Endothelial cell of umbilical vein (primary cell): Measurements from ENCODE around the gene KLF16. TPM values are rescaled to one million over a fixed set of nuclear protein-coding genes. Genes with fewer than 3 reads are reported as not detected.

Source experiments
- BruUV-seq: library from RNA; stranded (reverse); fragments of 400-500 nt; replicated peaks from 2 replicates; lab custom pipeline; 2021; lab: Mats Ljungman, UMichigan
- CTCF ChIA-PET: fragments of 300-600, 350-600 bp; sonication (Branson Sonifier 250); formaldehyde crosslinking; loops from one replicate; lab custom pipeline; 2021; ENCODE audit warnings: antibody characterized with exemption, inconsistent platforms; lab: Charles Lee
- POLR2A ChIA-PET: fragments of 300-600, 350-600 bp; sonication (Branson Sonifier 250); formaldehyde crosslinking; loops from one replicate; lab custom pipeline; 2021; ENCODE audit warnings: antibody characterized with exemption, inconsistent platforms; lab: Charles Lee
- DNase-seq: peaks from one replicate; pipeline ENCODE4 v3.0.0-alpha.2; 2011; ENCODE audit warnings: low read depth, low spot score
- FAIRE-seq: peaks from 2 replicates; lab custom pipeline; 2011; peaks lifted over from hg19 to GRCh38; lab: Jason Lieb, UNC
- H2AFZ ChIP-seq: 2 replicates; pipeline ENCODE4 v1.6.0; 2012; ENCODE audit warnings: low read depth, low read length, control low read depth, inconsistent platforms
- H3K27ac ChIP-seq: 2 replicates; pipeline ENCODE4 v1.5.1; 2011; ENCODE audit warnings: low read depth, mild to moderate bottlenecking, control low read depth, low read length, moderate library complexity; ENCODE audit not compliant: insufficient read depth
- H3K27me3 ChIP-seq, 2 experiments: 2 replicates each; pipeline versions ENCODE4 v1.6.0 to v1.6.1; 2011; ENCODE audit warnings: low read length in 2 of 2, mixed read lengths in 1 of 2; ENCODE audit not compliant: control insufficient read depth in 2 of 2, insufficient read depth in 2 of 2
- H3K36me3 ChIP-seq, 2 experiments: 2 replicates in 1 of 2; 3 replicates in 1 of 2; pipeline ENCODE4 v1.5.1; 2011; ENCODE audit warnings: low read length in 2 of 2, mild to moderate bottlenecking in 1 of 2, moderate library complexity in 1 of 2; ENCODE audit not compliant: control insufficient read depth in 2 of 2, insufficient read depth in 2 of 2; ENCODE audit errors: extremely low read depth in 1 of 2
- H3K4me1 ChIP-seq: 3 replicates; pipeline ENCODE4 v1.5.1; 2011; ENCODE audit warnings: mild to moderate bottlenecking, low read length; ENCODE audit not compliant: control insufficient read depth, insufficient read depth; ENCODE audit errors: extremely low read depth
- H3K4me2 ChIP-seq: 2 replicates; pipeline ENCODE4 v1.6.1; 2011; ENCODE audit warnings: low read length, control low read depth, mixed read lengths; ENCODE audit not compliant: insufficient read depth
- H3K4me3 ChIP-seq, 3 experiments: fragments of 200-600 bp in 1 of 3; sonication (generic), shearing (Covaris generic) in 1 of 3; replicated peaks in 1 of 3; 2 replicates each; pipeline ENCODE4 v1.5.1; 2011 to 2016; ENCODE audit warnings: control low read depth in 3 of 3, low read length in 3 of 3, mild to moderate bottlenecking in 2 of 3, inconsistent platforms in 1 of 3, low read depth in 1 of 3, moderate library complexity in 1 of 3; ENCODE audit not compliant: insufficient read depth in 1 of 3
- H3K79me2 ChIP-seq: 2 replicates; pipeline ENCODE4 v1.6.0; 2012; ENCODE audit warnings: low read length, inconsistent platforms; ENCODE audit not compliant: control insufficient read depth, insufficient read depth
- H3K9ac ChIP-seq: replicated peaks from 2 replicates; pipeline ENCODE3; 2011; ENCODE audit warnings: low read length, control low read depth; ENCODE audit not compliant: insufficient read depth; ENCODE audit errors: extremely low read depth
- H3K9me1 ChIP-seq: replicated peaks from 3 replicates; pipeline ENCODE4 v1.6.0; 2011; ENCODE audit warnings: mild to moderate bottlenecking, low read length; ENCODE audit not compliant: control insufficient read depth, insufficient read depth; ENCODE audit errors: extremely low read depth
- H3K9me3 ChIP-seq: replicated peaks from 2 replicates; pipeline ENCODE4 v1.5.1; 2012; ENCODE audit warnings: low read length, inconsistent platforms; ENCODE audit not compliant: control insufficient read depth, insufficient read depth
- H4K20me1 ChIP-seq: replicated peaks from 2 replicates; pipeline ENCODE3; 2011; ENCODE audit warnings: mild to moderate bottlenecking, low read length; ENCODE audit not compliant: control insufficient read depth, insufficient read depth; ENCODE audit errors: extremely low read depth
- EZH2 ChIP-seq: IDR thresholded peaks from 2 replicates; pipeline ENCODE4 v1.6.1; 2012; ENCODE audit warnings: borderline replicate concordance, low read depth, mild to moderate bottlenecking, moderate library complexity, low read length, inconsistent platforms; ENCODE audit not compliant: severe bottlenecking
- FOS ChIP-seq: IDR thresholded peaks from 2 replicates; pipeline ENCODE4 v1.6.1; 2011; ENCODE audit warnings: mild to moderate bottlenecking, low read length, moderate library complexity, borderline replicate concordance; ENCODE audit not compliant: insufficient read depth
- GATA2 ChIP-seq: IDR thresholded peaks from 2 replicates; pipeline ENCODE4 v1.7.0; 2011; ENCODE audit warnings: low read depth, mild to moderate bottlenecking, moderate library complexity, mixed read lengths, low read length; ENCODE audit not compliant: insufficient read length, insufficient read depth
- JUN ChIP-seq: IDR thresholded peaks from 2 replicates; pipeline ENCODE4 v1.6.1; 2011; ENCODE audit warnings: borderline replicate concordance, low read depth; ENCODE audit not compliant: insufficient read length, insufficient read depth
- MYC ChIP-seq: IDR thresholded peaks from one replicate; pipeline ENCODE4 v1.6.1; 2011; ENCODE audit warnings: mild to moderate bottlenecking, low read depth, low read length
- POLR2A ChIP-seq: IDR thresholded peaks from 2 replicates; pipeline ENCODE4 v1.6.1; 2012; ENCODE audit warnings: low read depth, mild to moderate bottlenecking, control low read depth, low read length
- POLR2AphosphoS5 ChIP-seq: IDR thresholded peaks from 2 replicates; pipeline ENCODE4 v1.6.1; 2012; ENCODE audit warnings: low read depth, mild to moderate bottlenecking, control low read depth, low read length, moderate library complexity; ENCODE audit not compliant: insufficient read depth
- dilution Hi-C: fragments of 300-500 bp; cut with MboI; formaldehyde crosslinking; loops from one replicate; pipeline ENCODE4 v1.15.0; 2019; ENCODE audit warnings: low sequenced_read_pairs; ENCODE audit not compliant: extremely low pct_ligation_motif_present
- intact Hi-C: fragments of 100-400 bp; cut with micrococcal nuclease; formaldehyde crosslinking; loops from one replicate; pipeline ENCODE4 v1.10.0; 2022
- polyA plus RNA-seq, 4 experiments: library from polyadenylated mRNA; depleted of rRNA in 3 of 4; stranded (reverse) in 3 of 4; unstranded in 1 of 4; fragments of >200 nt; gene quantifications; 2 replicates each; pipeline versions ENCODE4 v1.2.1 to v1.2.3, GENCODE V29; 2011 to 2012; ENCODE audit warnings: missing spikeins in 1 of 4
- total RNA-seq: library from RNA; stranded (reverse); gene quantifications from 2 replicates; pipeline ENCODE4 v1.2.3, GENCODE V29; 2021
- TF ChIP-seq, protein P1 (sequence below), 2 donors: IDR thresholded peaks; 1 replicate in 1 of 2; 2 replicates in 1 of 2; pipeline ENCODE4 v1.5.1; 2011; ENCODE audit warnings: low read length in 2 of 2, mild to moderate bottlenecking in 2 of 2, moderate library complexity in 2 of 2, control low read depth in 1 of 2, inconsistent platforms in 1 of 2, low read depth in 1 of 2; ENCODE audit not compliant: insufficient read depth in 1 of 2; ENCODE audit errors: extremely low read depth in 1 of 2
- TF ChIP-seq, protein P2 (sequence below): IDR thresholded peaks from 2 replicates; pipeline ENCODE4 v1.6.1; 2011; ENCODE audit not compliant: insufficient read depth, insufficient read length

KLF16 gene
- total and polyA plus RNA-seq, 2 donors (not counting 3 experiments of a cell fraction or from before 2014, with no cell fraction given): 11.6 to 36.6 TPM

DNA sequence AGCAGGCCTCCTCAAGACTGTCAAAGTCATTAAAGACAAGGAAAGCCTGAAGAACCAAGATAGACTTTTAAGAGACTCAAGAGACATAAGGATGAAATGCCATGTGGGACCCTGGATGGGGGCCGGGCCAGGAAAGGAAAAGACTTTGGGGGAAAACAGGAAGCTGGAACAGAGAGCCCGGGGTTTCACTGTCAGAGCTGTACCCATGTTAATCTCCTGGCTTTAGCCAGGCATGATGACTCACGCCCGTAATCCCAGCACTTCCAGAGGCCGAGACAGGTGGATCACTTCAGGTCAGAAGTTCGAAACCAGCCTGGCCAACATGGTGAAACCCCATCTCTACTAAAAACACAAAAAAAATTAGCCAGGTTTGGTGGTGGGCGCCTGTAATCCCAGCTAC is 5.6 kb upstream of the KLF16 start:
- DNase-seq (no peak), FAIRE-seq (no peak)
- Histone ChIP-seq H3K27ac (no peak overlapping the region), H3K4me2 (no peak overlapping the region), H4K20me1 (no peaks in the 10 kb centered on the region), H3K9me1 (no peaks in the 10 kb centered on the region), H3K9ac (no peak overlapping the region), H2AFZ (no peak overlapping the region), H3K4me3 (no peak overlapping the region), H3K79me2 (peaks cover 20% of the 10 kb centered on the region), H3K36me3 (peaks cover 0 to 4% of the 10 kb centered on the region in 2 experiments), H3K9me3 (no peaks in the 10 kb centered on the region), H3K27me3 (no peaks in the 10 kb centered on the region), H3K4me1 (peaks cover 6% of the 10 kb centered on the region)
- dilution Hi-C loops (no loop called here), intact Hi-C loops (no loop called here)
- ChIA-PET CTCF (interaction anchor here (0.9 kb wide), 1 partner anchor 43 kb away, joined by 3 read pairs; no protein-coding TSS in a partner anchor), POLR2A (no interaction called here)
- BruUV-seq: no TSS peak
- TF ChIP-seq, protein P1, sequence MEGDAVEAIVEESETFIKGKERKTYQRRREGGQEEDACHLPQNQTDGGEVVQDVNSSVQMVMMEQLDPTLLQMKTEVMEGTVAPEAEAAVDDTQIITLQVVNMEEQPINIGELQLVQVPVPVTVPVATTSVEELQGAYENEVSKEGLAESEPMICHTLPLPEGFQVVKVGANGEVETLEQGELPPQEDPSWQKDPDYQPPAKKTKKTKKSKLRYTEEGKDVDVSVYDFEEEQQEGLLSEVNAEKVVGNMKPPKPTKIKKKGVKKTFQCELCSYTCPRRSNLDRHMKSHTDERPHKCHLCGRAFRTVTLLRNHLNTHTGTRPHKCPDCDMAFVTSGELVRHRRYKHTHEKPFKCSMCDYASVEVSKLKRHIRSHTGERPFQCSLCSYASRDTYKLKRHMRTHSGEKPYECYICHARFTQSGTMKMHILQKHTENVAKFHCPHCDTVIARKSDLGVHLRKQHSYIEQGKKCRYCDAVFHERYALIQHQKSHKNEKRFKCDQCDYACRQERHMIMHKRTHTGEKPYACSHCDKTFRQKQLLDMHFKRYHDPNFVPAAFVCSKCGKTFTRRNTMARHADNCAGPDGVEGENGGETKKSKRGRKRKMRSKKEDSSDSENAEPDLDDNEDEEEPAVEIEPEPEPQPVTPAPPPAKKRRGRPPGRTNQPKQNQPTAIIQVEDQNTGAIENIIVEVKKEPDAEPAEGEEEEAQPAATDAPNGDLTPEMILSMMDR (IDR thresholded peaks at IDR 0.05; ENCODE audit: extremely low read depth in 1 of 2, insufficient read depth in 1 of 2, low read depth in 1 of 2, low read length in 2 of 2): no peak
- TF ChIP-seq POLR2A: no peak
- TF ChIP-seq, protein P2, sequence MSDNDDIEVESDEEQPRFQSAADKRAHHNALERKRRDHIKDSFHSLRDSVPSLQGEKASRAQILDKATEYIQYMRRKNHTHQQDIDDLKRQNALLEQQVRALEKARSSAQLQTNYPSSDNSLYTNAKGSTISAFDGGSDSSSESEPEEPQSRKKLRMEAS: no peak

DNA sequence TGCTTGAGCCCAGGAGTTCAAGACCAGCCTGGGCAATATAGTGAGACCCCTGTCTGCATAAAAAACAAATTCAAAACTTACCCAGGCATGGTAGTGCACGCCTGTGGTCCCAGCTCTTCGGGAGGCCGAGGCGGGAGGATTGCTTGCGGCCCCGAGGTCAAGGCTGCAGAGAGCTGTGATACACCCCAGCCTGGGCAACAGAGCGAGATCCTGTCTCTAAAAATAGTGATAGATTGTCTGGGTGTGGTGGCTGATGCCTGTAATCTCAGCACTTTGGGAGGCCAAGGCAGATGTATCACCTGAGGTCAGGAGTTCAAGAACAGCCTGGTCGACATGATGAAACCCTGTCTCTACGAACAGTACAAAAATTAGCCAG is 4.0 kb upstream of the KLF16 start:
- CTCF ChIA-PET: interaction anchor here (3.2 kb wide), 1 partner anchor 8 kb away, joined by 44 read pairs; no protein-coding TSS in a partner anchor
- Histone ChIP-seq H3K79me2 (peaks cover 9% of the 10 kb centered on the region), H3K9me3 (no peaks in the 10 kb centered on the region), H3K27me3 (no peaks in the 10 kb centered on the region), H3K4me3 (no peak overlapping the region), H4K20me1 (no peaks in the 10 kb centered on the region), H3K4me1 (peaks cover 3% of the 10 kb centered on the region), H3K4me2 (no peak overlapping the region), H3K9me1 (no peaks in the 10 kb centered on the region), H3K9ac (no peak overlapping the region), H2AFZ (no peak overlapping the region), H3K36me3 (peaks cover 0 to 4% of the 10 kb centered on the region in 2 experiments), H3K27ac (no peak overlapping the region)
- POLR2A ChIA-PET: no interaction called here
- intact Hi-C loops (no loop called here), dilution Hi-C loops (no loop called here)
- TF ChIP-seq JUN (no peak), POLR2AphosphoS5 (no peak), GATA2 (no peak), POLR2A (no peak), EZH2 (no peak), FOS (no peak), MYC (no peak)
- TF ChIP-seq, protein P1 (IDR thresholded peaks at IDR 0.05; ENCODE audit: extremely low read depth in 1 of 2, insufficient read depth in 1 of 2, low read depth in 1 of 2, low read length in 2 of 2): no peak
- TF ChIP-seq, protein P2: no peak
- FAIRE-seq (no peak), DNase-seq (no peak)
- BruUV-seq: no TSS peak
